Fibroblast of villous mesenchyme (primary cell): ENCODE results near the gene C2CD2. TPM values are rescaled to one million over a fixed set of nuclear protein-coding genes. Genes with fewer than 3 reads are reported as not detected.

Source experiments
- DNase-seq: peaks from one replicate; pipeline ENCODE4 v3.0.0-alpha.2; 2010; ENCODE audit warnings: low read depth
- H3K4me3 ChIP-seq: 2 replicates; pipeline ENCODE4 v1.5.1; 2011; ENCODE audit warnings: low read depth, mild to moderate bottlenecking, low read length
- CTCF ChIP-seq: IDR thresholded peaks from 2 replicates; pipeline ENCODE4 v1.5.1; 2012; ENCODE audit warnings: low read depth, mild to moderate bottlenecking, low read length; ENCODE audit not compliant: insufficient read depth
- total RNA-seq: library from RNA; depleted of rRNA; stranded (reverse); fragments of >200 nt; gene quantifications from 2 replicates; pipeline ENCODE4 v1.2.3, GENCODE V29; 2012

Gene C2CD2
- total RNA-seq, 1 donor: 25.0 TPM

GRCh38 chr21:41846033-41846317 is 107.8 kb downstream of the C2CD2 start:
- no peak overlapping the region for H3K4me3 ChIP-seq
- TF ChIP-seq CTCF: no peak
- no peak for DNase-seq

- no peak for TF ChIP-seq CTCF
These were observed 108.3 kb downstream of the C2CD2 start for GRCh38 chr21:41845310-41846032.

GRCh38 chr21:41843584-41843983 is 110.2 kb downstream of the C2CD2 start:
- DNase-seq: no peak
- no peak overlapping the region for H3K4me3 ChIP-seq
- TF ChIP-seq CTCF: no peak

More at GRCh38 chr21:41845310-41846032, 108.3 kb downstream of the C2CD2 start:
- H3K4me3 ChIP-seq: no peak overlapping the region
- DNase-seq: no peak

- H3K4me3 ChIP-seq: no peak overlapping the region
- no peak for TF ChIP-seq CTCF
- DNase-seq: no peak
These were observed 112.9 kb downstream of the C2CD2 start for GRCh38 chr21:41840880-41841279.

- no peak overlapping the region for H3K4me3 ChIP-seq
- no peak for TF ChIP-seq CTCF
- DNase-seq: no peak
These were observed 114.3 kb downstream of the C2CD2 start for GRCh38 chr21:41839387-41840000.

GRCh38 chr21:41837756-41838297 is 116.0 kb downstream of the C2CD2 start:
- no peak for DNase-seq
- TF ChIP-seq CTCF: no peak
- H3K4me3 ChIP-seq: no peak overlapping the region
